IMR-90 (cell line): ENCODE measurements around the gene AICDA.

Source experiments
- BHLHE40 ChIP-seq: fragments of 150-350 bp; IDR thresholded peaks from 2 replicates; pipeline ENCODE4 v1.6.1; 2016; ENCODE audit warnings: mild to moderate bottlenecking, low read depth, low read length
- CEBPB ChIP-seq: IDR thresholded peaks from 2 replicates; pipeline ENCODE4 v1.6.1; 2012; ENCODE audit warnings: low read depth, low read length, improper control_type of control experiment
- FOS ChIP-seq: fragments of 150-350 bp; IDR thresholded peaks from 2 replicates; pipeline ENCODE4 v1.6.1; 2016; ENCODE audit warnings: low read depth, low read length
- MAFK ChIP-seq: IDR thresholded peaks from 2 replicates; pipeline ENCODE4 v1.6.1; 2012; ENCODE audit warnings: low read depth, low read length, improper control_type of control experiment
- MAZ ChIP-seq: IDR thresholded peaks from 2 replicates; pipeline ENCODE4 v1.6.1; 2012; ENCODE audit warnings: low read depth, mild to moderate bottlenecking, low read length, improper control_type of control experiment, moderate library complexity, borderline replicate concordance
- MXI1 ChIP-seq: IDR thresholded peaks from 2 replicates; pipeline ENCODE4 v1.6.1; 2012; ENCODE audit warnings: low read depth, mild to moderate bottlenecking, low read length, moderate library complexity, borderline replicate concordance
- POLR2A ChIP-seq: IDR thresholded peaks from 2 replicates; pipeline ENCODE4 v1.6.1; 2012; ENCODE audit warnings: mild to moderate bottlenecking, low read depth, low read length
- RAD21 ChIP-seq: IDR thresholded peaks from 2 replicates; pipeline ENCODE4 v1.6.1; 2012; ENCODE audit warnings: low read length, improper control_type of control experiment
- RCOR1 ChIP-seq: IDR thresholded peaks from 2 replicates; pipeline ENCODE4 v1.6.1; 2012; ENCODE audit warnings: mild to moderate bottlenecking, low read length, improper control_type of control experiment; ENCODE audit not compliant: insufficient replicate concordance
- RFX5 ChIP-seq: IDR thresholded peaks from 2 replicates; pipeline ENCODE4 v1.8.0; 2012; ENCODE audit warnings: low read depth, mild to moderate bottlenecking, low read length, moderate library complexity
- SMC3 ChIP-seq: fragments of 150-350 bp; IDR thresholded peaks from 2 replicates; pipeline ENCODE4 v1.6.1; 2016; ENCODE audit warnings: low read depth, mild to moderate bottlenecking, antibody characterized with exemption, low read length, moderate library complexity
- TF ChIP-seq, protein P1 (sequence below): conservative IDR thresholded peaks from 2 replicates; pipeline ENCODE4 v1.5.1; 2012; ENCODE audit warnings: mild to moderate bottlenecking, low read depth, low read length, improper control_type of control experiment
- TF ChIP-seq, protein P2 (sequence below): fragments of 150-350 bp; IDR thresholded peaks from 2 replicates; pipeline ENCODE4 v1.6.1; 2016; ENCODE audit warnings: low read depth, mild to moderate bottlenecking, low read length, moderate library complexity, borderline replicate concordance
- TF ChIP-seq, protein P3 (sequence below): fragments of 150-350 bp; IDR thresholded peaks from 2 replicates; pipeline ENCODE4 v1.6.1; 2017; ENCODE audit warnings: mild to moderate bottlenecking, antibody characterized with exemption, low read length, low read depth

DNA sequence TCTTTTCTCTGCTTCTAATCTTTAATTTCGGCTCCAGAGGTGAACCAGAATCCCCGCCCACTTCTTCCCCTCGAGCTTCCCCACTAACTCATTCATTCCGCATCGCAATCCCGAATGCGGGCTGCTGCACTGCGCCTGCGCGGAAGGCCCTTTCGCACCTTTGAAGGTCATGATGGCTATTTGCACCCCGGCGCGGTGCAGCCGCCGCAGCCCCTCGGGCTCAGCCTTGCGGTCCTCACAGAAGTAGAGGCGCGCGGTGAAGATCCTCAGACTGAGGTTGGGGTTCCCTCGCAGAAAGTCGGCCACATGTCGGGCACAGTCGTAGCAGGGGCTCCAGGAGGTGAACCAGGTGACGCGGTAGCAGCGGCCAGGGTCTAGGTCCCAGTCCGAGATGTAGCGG, 7.6 kb downstream of the AICDA start:
- TF ChIP-seq POLR2A (no peak), SMC3 (no peak), MAFK (no peak), RAD21 (no peak), RCOR1 (no peak), FOS (no peak), BHLHE40 (no peak), RFX5 (no peak), MXI1 (no peak), CEBPB (no peak), MAZ (no peak)
- TF ChIP-seq, protein P1, sequence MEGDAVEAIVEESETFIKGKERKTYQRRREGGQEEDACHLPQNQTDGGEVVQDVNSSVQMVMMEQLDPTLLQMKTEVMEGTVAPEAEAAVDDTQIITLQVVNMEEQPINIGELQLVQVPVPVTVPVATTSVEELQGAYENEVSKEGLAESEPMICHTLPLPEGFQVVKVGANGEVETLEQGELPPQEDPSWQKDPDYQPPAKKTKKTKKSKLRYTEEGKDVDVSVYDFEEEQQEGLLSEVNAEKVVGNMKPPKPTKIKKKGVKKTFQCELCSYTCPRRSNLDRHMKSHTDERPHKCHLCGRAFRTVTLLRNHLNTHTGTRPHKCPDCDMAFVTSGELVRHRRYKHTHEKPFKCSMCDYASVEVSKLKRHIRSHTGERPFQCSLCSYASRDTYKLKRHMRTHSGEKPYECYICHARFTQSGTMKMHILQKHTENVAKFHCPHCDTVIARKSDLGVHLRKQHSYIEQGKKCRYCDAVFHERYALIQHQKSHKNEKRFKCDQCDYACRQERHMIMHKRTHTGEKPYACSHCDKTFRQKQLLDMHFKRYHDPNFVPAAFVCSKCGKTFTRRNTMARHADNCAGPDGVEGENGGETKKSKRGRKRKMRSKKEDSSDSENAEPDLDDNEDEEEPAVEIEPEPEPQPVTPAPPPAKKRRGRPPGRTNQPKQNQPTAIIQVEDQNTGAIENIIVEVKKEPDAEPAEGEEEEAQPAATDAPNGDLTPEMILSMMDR, result no peak
- TF ChIP-seq, protein P2, sequence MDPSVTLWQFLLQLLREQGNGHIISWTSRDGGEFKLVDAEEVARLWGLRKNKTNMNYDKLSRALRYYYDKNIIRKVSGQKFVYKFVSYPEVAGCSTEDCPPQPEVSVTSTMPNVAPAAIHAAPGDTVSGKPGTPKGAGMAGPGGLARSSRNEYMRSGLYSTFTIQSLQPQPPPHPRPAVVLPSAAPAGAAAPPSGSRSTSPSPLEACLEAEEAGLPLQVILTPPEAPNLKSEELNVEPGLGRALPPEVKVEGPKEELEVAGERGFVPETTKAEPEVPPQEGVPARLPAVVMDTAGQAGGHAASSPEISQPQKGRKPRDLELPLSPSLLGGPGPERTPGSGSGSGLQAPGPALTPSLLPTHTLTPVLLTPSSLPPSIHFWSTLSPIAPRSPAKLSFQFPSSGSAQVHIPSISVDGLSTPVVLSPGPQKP, result no peak
- TF ChIP-seq, protein P3, sequence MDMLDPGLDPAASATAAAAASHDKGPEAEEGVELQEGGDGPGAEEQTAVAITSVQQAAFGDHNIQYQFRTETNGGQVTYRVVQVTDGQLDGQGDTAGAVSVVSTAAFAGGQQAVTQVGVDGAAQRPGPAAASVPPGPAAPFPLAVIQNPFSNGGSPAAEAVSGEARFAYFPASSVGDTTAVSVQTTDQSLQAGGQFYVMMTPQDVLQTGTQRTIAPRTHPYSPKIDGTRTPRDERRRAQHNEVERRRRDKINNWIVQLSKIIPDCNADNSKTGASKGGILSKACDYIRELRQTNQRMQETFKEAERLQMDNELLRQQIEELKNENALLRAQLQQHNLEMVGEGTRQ, result no peak
